K562 (cell line): Measurements from ENCODE around the gene GPR180. TPM values are rescaled to one million over a fixed set of nuclear protein-coding genes. Genes with fewer than 3 reads are reported as not detected.

Source experiments
- ATAC-seq: fragments of 200-7000 bp; cut with Tn5 transposase; 3 replicates; pipeline ENCODE4 v1.9.1; 2020; ENCODE audit warnings: moderate library complexity
- BruUV-seq: library from RNA; stranded (reverse); fragments of 400-500 nt; replicated peaks from 2 replicates; lab custom pipeline; 2021; lab: Mats Ljungman, UMichigan
- CTCF ChIA-PET: fragments of 300-600 bp; formaldehyde crosslinking; extraction: SDS; loops from one replicate; lab custom pipeline; 2021; ENCODE audit warnings: low intra/inter-chr PET ratio; lab: Yijun Ruan, JAX
- POLR2A ChIA-PET: fragments of 300-600, 350-650 bp; sonication (Branson Sonifier 250); formaldehyde crosslinking; extraction: SDS; loops from one replicate; lab custom pipeline; 2021; ENCODE audit warnings: antibody characterized with exemption, inconsistent platforms; lab: Yijun Ruan, JAX
- DNase-seq, 4 experiments: peaks; one replicate each; pipeline versions ENCODE4 v3.0.0 to v3.0.0-alpha.2; 2011 to 2018; ENCODE audit warnings: low spot score in 3 of 4, mixed read lengths in 3 of 4; ENCODE audit errors: extremely low read depth in 1 of 4
- FAIRE-seq: peaks from 2 replicates; lab custom pipeline; 2011; peaks lifted over from hg19 to GRCh38; lab: Jason Lieb, UNC
- H2AFZ ChIP-seq: 2 replicates; pipeline ENCODE4 v1.6.0; 2011; ENCODE audit warnings: low read depth, low read length, control low read depth, inconsistent platforms
- H3K27ac ChIP-seq: fragments of 200-600 bp; 3 replicates; pipeline ENCODE4 v1.8.0; 2011; ENCODE audit warnings: low read depth, mild to moderate bottlenecking, control low read depth, inconsistent platforms, low read length, moderate library complexity, mixed read lengths; ENCODE audit errors: extremely low read depth
- H3K27me3 ChIP-seq, 2 experiments: fragments of 300-600 bp in 1 of 2; 2 replicates in 1 of 2; 3 replicates in 1 of 2; pipeline versions ENCODE4 v1.6.0 to v1.8.0; 2011; ENCODE audit warnings: inconsistent platforms in 2 of 2, low read length in 2 of 2, mild to moderate bottlenecking in 1 of 2, mixed read lengths in 1 of 2, moderate library complexity in 1 of 2; ENCODE audit not compliant: control insufficient read depth in 2 of 2, insufficient read depth in 2 of 2
- H3K36me3 ChIP-seq: fragments of 300-600 bp; 3 replicates; pipeline ENCODE4 v1.8.0; 2011; ENCODE audit warnings: mild to moderate bottlenecking, low read length, inconsistent platforms; ENCODE audit not compliant: control insufficient read depth, insufficient read depth
- H3K4me1 ChIP-seq, 2 experiments: fragments of 200-600 bp in 1 of 2; replicated peaks in 1 of 2; 2 replicates in 1 of 2; 3 replicates in 1 of 2; pipeline versions ENCODE4 v1.5.1 to v1.8.0; 2011; ENCODE audit warnings: inconsistent platforms in 2 of 2, low read length in 2 of 2, mild to moderate bottlenecking in 1 of 2, mixed read lengths in 1 of 2, moderate library complexity in 1 of 2; ENCODE audit not compliant: control insufficient read depth in 2 of 2, insufficient read depth in 2 of 2
- H3K4me2 ChIP-seq: 2 replicates; pipeline ENCODE4 v1.6.1; 2011; ENCODE audit warnings: low read length, control low read depth, inconsistent platforms, mixed read lengths; ENCODE audit not compliant: insufficient read depth
- H3K4me3 ChIP-seq: fragments of 200-600 bp; sonication (generic), shearing (Covaris generic); 2 replicates; pipeline ENCODE4 v1.5.1; 2016; ENCODE audit warnings: control low read depth, inconsistent platforms
- H3K79me2 ChIP-seq: fragments of 200-600 bp; 3 replicates; pipeline ENCODE4 v1.8.0; 2011; ENCODE audit warnings: low read length, inconsistent platforms; ENCODE audit not compliant: control insufficient read depth, insufficient read depth
- H3K9ac ChIP-seq, 2 experiments: 2 replicates each; pipeline versions ENCODE4 v1.6.0 to v1.6.1; 2011; ENCODE audit warnings: low read depth in 2 of 2, low read length in 2 of 2, control low read depth in 1 of 2, inconsistent platforms in 1 of 2, mild to moderate bottlenecking in 1 of 2, mixed read lengths in 1 of 2; ENCODE audit not compliant: insufficient read depth in 1 of 2
- H3K9me1 ChIP-seq: one replicate; pipeline ENCODE4 v1.6.0; 2011; ENCODE audit warnings: inconsistent platforms, mild to moderate bottlenecking, low read length, moderate library complexity; ENCODE audit not compliant: control insufficient read depth, insufficient read depth
- H3K9me3 ChIP-seq: replicated peaks from 2 replicates; pipeline ENCODE4 v1.5.1; 2011; ENCODE audit warnings: low read depth, low read length, inconsistent platforms; ENCODE audit not compliant: control insufficient read depth, insufficient read depth
- H4K20me1 ChIP-seq: replicated peaks from 2 replicates; pipeline ENCODE4 v1.6.1; 2011; ENCODE audit warnings: low read length, inconsistent platforms, mixed read lengths; ENCODE audit not compliant: control insufficient read depth, insufficient read depth
- E2F3 ChIP-seq: fragments of 250-450 bp; sonication (Bioruptor Pico); IDR thresholded peaks from 2 replicates; pipeline ENCODE4 v1.4.0; 2020; ENCODE audit warnings: mild to moderate bottlenecking
- GABPB2 ChIP-seq: fragments of 250-450 bp; sonication (Bioruptor Pico); conservative IDR thresholded peaks from 2 replicates; pipeline ENCODE4 v1.5.1; 2021; ENCODE audit warnings: mild to moderate bottlenecking
- MTF1 ChIP-seq: fragments of 250-450 bp; sonication (Bioruptor Pico); IDR thresholded peaks from 2 replicates; pipeline ENCODE4 v1.9.0; 2021; ENCODE audit warnings: moderate library complexity, mild to moderate bottlenecking, inconsistent platforms, borderline replicate concordance
- NFYB ChIP-seq: IDR thresholded peaks from 2 replicates; pipeline ENCODE4 v1.6.1; 2011; ENCODE audit warnings: mild to moderate bottlenecking, moderate library complexity; ENCODE audit not compliant: insufficient read length; ENCODE audit errors: extremely low read depth
- NR4A1 ChIP-seq, 2 experiments: fragments of 250-450 bp in 1 of 2; fragments of 450-650 bp in 1 of 2; sonication (Bioruptor Pico) in 1 of 2; IDR thresholded peaks; 2 replicates each; pipeline versions ENCODE4 v1.4.0 to v1.6.1; 2016 to 2020; ENCODE audit warnings: mild to moderate bottlenecking in 2 of 2, missing compliant biosample characterization in 1 of 2, missing genetic modification characterization in 1 of 2, moderate library complexity in 1 of 2
- PCBP1 ChIP-seq: fragments of 200-400 bp; formaldehyde crosslinking; IDR thresholded peaks from 2 replicates; pipeline ENCODE4 v1.6.1; 2018; ENCODE audit warnings: mild to moderate bottlenecking, low read depth, low read length; ENCODE audit not compliant: poor library complexity, severe bottlenecking
- POLR2A ChIP-seq: fragments of 450-650 bp; conservative IDR thresholded peaks from 2 replicates; pipeline ENCODE4 v1.6.1; 2016
- POU5F1 ChIP-seq: fragments of 150-350 bp; IDR thresholded peaks from 2 replicates; pipeline ENCODE4 v1.6.1; 2014; ENCODE audit warnings: borderline replicate concordance, low read length, low read depth, mild to moderate bottlenecking; ENCODE audit not compliant: partially characterized antibody
- RAD21 ChIP-seq, 2 experiments: fragments of 250-450 bp in 1 of 2; fragments of 450-650 bp in 1 of 2; sonication (Bioruptor Pico) in 1 of 2; formaldehyde crosslinking in 1 of 2; IDR thresholded peaks in 1 of 2; conservative IDR thresholded peaks in 1 of 2; 2 replicates each; pipeline versions ENCODE4 v1.4.0 to v1.8.0; 2020 to 2022; ENCODE audit warnings: mild to moderate bottlenecking in 2 of 2, moderate library complexity in 1 of 2
- RBM15 ChIP-seq: fragments of 200-400 bp; formaldehyde crosslinking; IDR thresholded peaks from 2 replicates; pipeline ENCODE4 v1.6.1; 2018; ENCODE audit warnings: mild to moderate bottlenecking, low read length, moderate library complexity; ENCODE audit not compliant: insufficient read depth
- SIX5 ChIP-seq, 2 experiments: IDR thresholded peaks; 2 replicates each; pipeline ENCODE4 v1.6.1; 2011; ENCODE audit warnings: low read length in 2 of 2, borderline replicate concordance in 1 of 2, low read depth in 1 of 2, mild to moderate bottlenecking in 1 of 2, moderate library complexity in 1 of 2; ENCODE audit not compliant: insufficient read depth in 1 of 2
- TRIM24 ChIP-seq, 2 experiments: fragments of 450-650 bp; IDR thresholded peaks; 2 replicates each; pipeline ENCODE4 v1.6.1; 2016
- XRCC3 ChIP-seq: fragments of 450-650 bp; IDR thresholded peaks from 2 replicates; pipeline ENCODE4 v1.6.1; 2017; ENCODE audit warnings: mild to moderate bottlenecking, moderate library complexity
- ZFP30 ChIP-seq: fragments of 250-450 bp; sonication (Bioruptor Pico); IDR thresholded peaks from 2 replicates; pipeline ENCODE4 v1.8.0; 2022; ENCODE audit warnings: moderate library complexity, mild to moderate bottlenecking, inconsistent platforms, borderline replicate concordance
- ZNF12 ChIP-seq: sonication (generic); formaldehyde crosslinking; IDR thresholded peaks from 2 replicates; pipeline ENCODE4 v1.4.0; 2020; ENCODE audit warnings: mild to moderate bottlenecking, missing genetic modification reagents
- ZNF699 ChIP-seq: fragments of 250-450 bp; sonication (Bioruptor Pico); IDR thresholded peaks from 2 replicates; pipeline ENCODE4 v1.8.0; 2021; ENCODE audit warnings: mild to moderate bottlenecking, moderate library complexity; ENCODE audit not compliant: insufficient replicate concordance
- WGBS: fragments of 100-300 bp; shearing (Covaris generic); methylation state at CpG from one replicate; pipeline ENCODE4 v1.1.6; 2016; ENCODE audit warnings: low coverage, mixed read lengths; ENCODE audit not compliant: insufficient coverage; ENCODE audit errors: missing lambda C conversion rate; 5-methylcytosine and 5-hydroxymethylcytosine counted together
- in situ Hi-C: fragments of 300-500 bp; cut with MboI; formaldehyde crosslinking; loops from 4 replicates; pipeline ENCODE4 v1.15.0; 2018; ENCODE audit warnings: inconsistent platforms, mixed read lengths
- intact Hi-C: fragments of 100-400 bp; cut with micrococcal nuclease; formaldehyde crosslinking; loops from 2 replicates; pipeline ENCODE4 v1.14.2; 2022
- polyA plus RNA-seq, 8 experiments: library from polyadenylated mRNA; depleted of rRNA in 4 of 8; stranded (reverse) in 5 of 8; unstranded in 3 of 8; fragments of >200 nt; fragmentation: Nextera tagmentation in 2 of 8; fragmentation: Illumina TruSeq in 1 of 8; extraction: Ambion mirVana in 2 of 8; extraction: Trizol in 1 of 8; gene quantifications; 2 replicates each; pipeline versions ENCODE4 v1.2.1 to v1.2.3, GENCODE V29; 2011 to 2014; ENCODE audit warnings: inconsistent platforms in 1 of 8, missing spikeins in 1 of 8
- total RNA-seq, 7 experiments: library from RNA; depleted of rRNA in 6 of 7; stranded (reverse); fragments of >200 nt in 6 of 7; fragmentation: Illumina TruSeq in 2 of 7; extraction: Trizol in 2 of 7; gene quantifications; 2 replicates each; pipeline versions ENCODE4 v1.2.1 to v1.2.3, GENCODE V29; 2011 to 2021; ENCODE audit warnings: low replicate concordance in 1 of 7
- TF ChIP-seq, protein P1 (sequence below): fragments of 250-450 bp; sonication (Bioruptor Pico); IDR thresholded peaks from 2 replicates; pipeline ENCODE4 v1.8.0; 2022; ENCODE audit warnings: moderate library complexity, mild to moderate bottlenecking, inconsistent platforms
- TF ChIP-seq, protein P2 (sequence below): sonication (generic); formaldehyde crosslinking; IDR thresholded peaks from 2 replicates; pipeline ENCODE4 v1.8.1; 2023; ENCODE audit warnings: mild to moderate bottlenecking, missing genetic modification reagents, moderate library complexity

GPR180 gene
- total and polyA plus RNA-seq, 9 of the 15 experiments (the other 6 are each of a cell fraction or from before 2014, with no cell fraction given), result 0.77 to 4.1 (median 1.8) TPM

DNA sequence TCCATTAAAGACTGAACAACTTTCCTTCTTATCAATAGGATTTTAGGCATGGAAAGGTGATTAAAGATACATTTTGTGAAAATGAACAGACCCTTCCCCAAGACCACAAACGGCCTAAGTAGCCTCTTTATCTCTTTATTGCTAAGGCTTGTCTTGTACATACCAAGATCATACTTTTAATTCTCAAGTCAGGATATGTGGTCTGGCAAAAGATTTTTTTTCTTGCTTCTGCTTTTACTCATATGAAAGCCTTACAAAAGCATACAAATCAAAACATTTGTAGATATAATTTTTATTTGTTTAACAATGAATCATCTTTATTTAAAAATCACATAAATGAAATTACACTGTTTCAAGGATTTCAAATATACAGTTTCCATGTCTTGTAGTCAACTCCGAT is 41.5 kb upstream of the GPR180 start:
- H3K9me1 ChIP-seq, result no peaks in the 10 kb centered on the region
- H3K27me3 ChIP-seq, result no peaks in the 10 kb centered on the region
- H3K9ac ChIP-seq, result no peak overlapping the region
- no peak overlapping the region for H3K27ac ChIP-seq
- no peaks in the 10 kb centered on the region for H3K36me3 ChIP-seq
- H2AFZ ChIP-seq, result no peak overlapping the region
- in situ Hi-C loops (no loop called here), intact Hi-C loops (no loop called here)
- DNase-seq (no peak), ATAC-seq (no peak), FAIRE-seq (no peak)
- 45% methylated on average over 2 of the region's 2 CpGs for WGBS
- BruUV-seq, result no TSS peak
- no peaks in the 10 kb centered on the region for H3K79me2 ChIP-seq
- no peak overlapping the region for H3K4me2 ChIP-seq
- POLR2A ChIA-PET, result no interaction called here
- no peaks in the 10 kb centered on the region for H4K20me1 ChIP-seq
- CTCF ChIA-PET, result no interaction called here
- no peaks in the 10 kb centered on the region for H3K4me1 ChIP-seq
- no peak overlapping the region for H3K4me3 ChIP-seq
- TF ChIP-seq ZNF12 (CRISPR knock-in tag), result no peak
- no peak for TF ChIP-seq RBM15
- no peak for TF ChIP-seq NR4A1 (CRISPR knock-in tag; IDR thresholded peaks at IDR 0.05)
- no peak for TF ChIP-seq NR4A1 (tag; IDR thresholded peaks at IDR 0.05)
- TF ChIP-seq ZFP30 (CRISPR knock-in tag), result no peak
- no peak for TF ChIP-seq ZNF699
- no peak for TF ChIP-seq PCBP1
- no peak for TF ChIP-seq RAD21 (CRISPR knock-in tag; conservative IDR thresholded peaks at IDR 0.05 in 1 of 2, IDR thresholded peaks at IDR 0.05 in 1 of 2)
- TF ChIP-seq MTF1 (CRISPR knock-in tag), result no peak
- TF ChIP-seq XRCC3, result no peak
- TF ChIP-seq, protein P1, sequence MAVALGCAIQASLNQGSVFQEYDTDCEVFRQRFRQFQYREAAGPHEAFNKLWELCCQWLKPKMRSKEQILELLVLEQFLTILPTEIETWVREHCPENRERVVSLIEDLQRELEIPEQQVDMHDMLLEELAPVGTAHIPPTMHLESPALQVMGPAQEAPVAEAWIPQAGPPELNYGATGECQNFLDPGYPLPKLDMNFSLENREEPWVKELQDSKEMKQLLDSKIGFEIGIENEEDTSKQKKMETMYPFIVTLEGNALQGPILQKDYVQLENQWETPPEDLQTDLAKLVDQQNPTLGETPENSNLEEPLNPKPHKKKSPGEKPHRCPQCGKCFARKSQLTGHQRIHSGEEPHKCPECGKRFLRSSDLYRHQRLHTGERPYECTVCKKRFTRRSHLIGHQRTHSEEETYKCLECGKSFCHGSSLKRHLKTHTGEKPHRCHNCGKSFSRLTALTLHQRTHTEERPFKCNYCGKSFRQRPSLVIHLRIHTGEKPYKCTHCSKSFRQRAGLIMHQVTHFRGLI (CRISPR knock-in tag), result no peak
- no peak for TF ChIP-seq E2F3 (CRISPR knock-in tag)
- no peak for TF ChIP-seq GABPB2 (CRISPR knock-in tag)
- TF ChIP-seq NFYB, result no peak
- no peak for TF ChIP-seq SIX5 (IDR thresholded peaks at IDR 0.05; ENCODE audit: borderline replicate concordance in 1 of 2, insufficient read depth in 1 of 2, low read depth in 1 of 2, low read length in 2 of 2)
- TF ChIP-seq POLR2A, result no peak
- no peak for TF ChIP-seq TRIM24 (IDR thresholded peaks at IDR 0.05)
- TF ChIP-seq, protein P2, sequence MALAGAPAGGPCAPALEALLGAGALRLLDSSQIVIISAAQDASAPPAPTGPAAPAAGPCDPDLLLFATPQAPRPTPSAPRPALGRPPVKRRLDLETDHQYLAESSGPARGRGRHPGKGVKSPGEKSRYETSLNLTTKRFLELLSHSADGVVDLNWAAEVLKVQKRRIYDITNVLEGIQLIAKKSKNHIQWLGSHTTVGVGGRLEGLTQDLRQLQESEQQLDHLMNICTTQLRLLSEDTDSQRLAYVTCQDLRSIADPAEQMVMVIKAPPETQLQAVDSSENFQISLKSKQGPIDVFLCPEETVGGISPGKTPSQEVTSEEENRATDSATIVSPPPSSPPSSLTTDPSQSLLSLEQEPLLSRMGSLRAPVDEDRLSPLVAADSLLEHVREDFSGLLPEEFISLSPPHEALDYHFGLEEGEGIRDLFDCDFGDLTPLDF (CRISPR knock-in tag), result no peak
- no peak for TF ChIP-seq POU5F1
- H3K9me3 ChIP-seq, result no peaks in the 10 kb centered on the region
